Sciatic nerve (tissue), 2 donors: ENCODE data around the gene KIRREL1. TPM values are rescaled to one million over a fixed set of nuclear protein-coding genes. Genes with fewer than 3 reads are reported as not detected.
A peak's percentile ranks its signal among the peaks of the same experiment; 100 is the strongest.
"Not testable (repeated sequence)": the region's sequence is repeated elsewhere in the genome, so short reads cannot be mapped to it uniquely, and the experiment has no call there.

Experiments
- ATAC-seq: fragments of 200-7000 bp; cut with Tn5 transposase; one replicate; pipeline ENCODE4 v1.9.1; 2020; ENCODE audit warnings: mild to moderate bottlenecking, moderate library complexity
- DNase-seq: peaks from one replicate; pipeline ENCODE4 v3.0.0-alpha.2; 2020; ENCODE audit warnings: low spot score
- intact Hi-C: fragments of 100-400 bp; cut with DNase I; formaldehyde crosslinking; loops from one replicate; pipeline ENCODE4 v1.14.2; 2022
- total RNA-seq: library from RNA; stranded (reverse); fragmentation: NEBNext Ultra II Directional; extraction: Animal tissue kit (Norgen Biotek cat#: 25700); gene quantifications from one replicate; pipeline ENCODE4 v1.2.1, GENCODE V29; 2021
- donor health status: DM: no; HTN: no; CAD: no.
- donor health status: DM: no; HTN: no; CAD: no.

KIRREL1 gene
- total RNA-seq, 1 donor from 2014 or later, result 67.8 TPM

DNA sequence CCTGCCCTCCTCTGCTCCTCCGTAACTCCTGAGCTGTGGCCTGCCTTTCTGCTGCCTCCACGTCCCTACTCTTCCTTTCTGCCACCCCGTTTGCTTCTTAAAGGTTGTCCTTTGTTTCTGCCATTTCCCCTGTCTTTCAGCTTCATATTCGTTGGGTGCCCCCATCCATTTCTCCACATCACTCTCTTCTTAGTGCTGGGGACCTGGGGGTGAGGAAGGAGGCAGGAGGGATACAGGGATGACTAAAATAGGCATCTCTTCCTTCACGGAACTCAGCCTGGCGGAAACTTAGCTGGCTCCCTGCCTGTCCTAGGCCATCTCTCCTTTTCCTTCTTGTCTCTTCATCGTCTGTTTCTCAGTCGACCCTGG is 120.3 kb downstream of the KIRREL1 start:
- DNase-seq (no peak), ATAC-seq (no peak)
- intact Hi-C loops, result loop anchor here (2.0 kb wide), 1 partner anchor 33 kb away; no protein-coding TSS in a partner anchor

DNA sequence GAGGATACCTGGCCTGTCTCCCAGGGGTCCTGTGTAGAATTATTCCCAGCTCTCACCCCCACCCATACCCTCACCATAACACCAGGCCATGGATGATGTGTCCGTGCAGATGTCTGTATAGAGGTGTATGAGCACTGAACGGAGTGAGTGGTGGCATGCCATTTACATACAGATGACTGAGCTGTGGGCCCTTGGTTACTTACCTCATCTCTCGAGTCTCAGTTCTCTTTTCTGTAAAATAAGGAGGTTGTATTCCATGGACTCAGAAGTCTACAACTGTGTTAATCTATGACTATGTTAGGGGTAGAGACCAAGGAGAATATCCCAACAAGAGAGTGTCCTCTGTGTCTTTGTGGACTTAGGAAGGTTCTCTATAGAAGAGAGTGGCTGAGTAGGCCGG is 121.7 kb downstream of the KIRREL1 start:
- no peak for DNase-seq
- ATAC-seq, result no peak
- intact Hi-C loops, result no loop called here

DNA sequence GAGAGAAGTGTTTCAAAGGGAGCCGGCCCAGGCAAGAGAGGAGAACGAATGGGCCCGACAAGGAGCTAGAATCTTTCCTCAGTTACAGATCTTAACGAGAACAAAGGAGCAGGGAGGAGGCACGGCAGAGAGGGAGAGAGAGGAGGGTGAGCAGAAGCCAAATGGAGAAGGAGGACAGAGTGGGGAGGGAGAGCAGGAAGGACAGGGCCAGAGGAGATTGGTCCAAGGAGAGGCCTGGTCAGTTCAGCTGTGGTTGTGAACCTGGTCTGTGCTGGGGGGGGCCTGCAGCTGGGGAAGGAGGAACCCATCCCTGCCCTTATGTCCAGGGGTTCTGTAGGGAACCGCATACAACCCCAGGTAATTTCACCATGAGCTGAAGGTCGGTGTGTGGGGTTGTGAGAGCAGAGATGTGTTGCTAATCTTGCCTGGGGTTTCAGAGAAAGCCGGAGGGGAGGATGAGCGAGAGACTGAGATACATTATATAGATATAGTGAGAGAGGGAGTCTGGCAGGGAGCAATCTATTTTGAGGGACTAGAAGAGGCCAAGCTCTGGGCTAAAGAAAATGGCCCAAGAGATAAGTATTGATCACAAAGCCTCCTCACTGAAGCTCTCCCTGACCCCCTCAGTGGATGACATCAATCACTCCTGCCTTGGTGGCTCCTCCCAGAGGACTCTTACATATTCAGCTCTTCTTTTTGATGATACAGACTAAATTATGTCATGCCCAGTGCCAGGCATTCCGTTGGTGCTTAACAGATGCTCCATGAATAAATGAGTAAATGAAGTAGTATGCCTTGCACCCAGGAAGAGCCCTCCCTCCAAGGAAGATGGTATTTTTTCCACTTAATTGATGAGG is 123.1 kb downstream of the KIRREL1 start:
- ATAC-seq, result no peak

DNA sequence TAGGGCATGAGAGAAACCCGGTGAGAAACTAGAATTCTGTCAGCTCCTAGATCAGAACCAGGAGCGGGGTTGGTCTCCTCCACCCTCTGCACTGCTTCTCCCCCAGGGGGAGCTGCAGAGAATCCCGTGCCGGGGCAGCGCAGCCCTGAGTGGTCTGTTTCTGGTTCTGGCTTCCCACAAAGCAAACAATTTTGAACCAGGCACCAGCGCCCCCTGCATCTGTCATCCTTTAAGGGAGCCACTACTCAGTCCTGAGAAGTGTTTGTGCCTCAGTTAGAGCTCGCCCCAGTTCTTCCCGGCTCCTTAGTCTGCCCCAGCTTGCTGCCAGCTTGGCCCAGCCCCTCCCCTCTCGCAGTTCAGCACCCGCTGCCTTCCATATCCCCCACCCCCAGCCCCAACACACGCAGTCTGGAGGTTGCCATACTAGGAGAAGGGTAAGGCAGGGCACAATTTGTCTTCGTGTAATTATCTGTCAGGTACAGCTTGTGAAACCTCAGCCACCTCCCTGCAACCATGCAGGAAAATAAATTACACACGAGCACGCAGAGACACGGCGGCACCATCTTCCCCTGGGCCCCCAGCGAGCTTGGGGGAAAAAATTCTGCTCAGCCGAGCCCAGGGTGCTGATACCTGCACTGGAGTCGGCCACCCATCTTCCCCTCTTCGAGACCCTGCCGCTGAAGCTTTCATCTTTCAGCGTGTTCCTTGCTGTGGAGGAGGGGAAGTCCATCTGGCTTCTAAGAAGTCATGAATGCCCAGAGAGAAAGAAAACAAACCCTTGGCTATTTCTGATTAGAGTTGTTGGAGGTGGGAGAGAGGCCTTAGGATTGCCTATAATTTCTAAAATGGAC is 124.6 kb downstream of the KIRREL1 start:
- peak; percentile 80 for ATAC-seq
- peak; percentile 73 for DNase-seq

More for the DNA sequence above, 123.1 kb downstream of the KIRREL1 start:
- intact Hi-C loops, result no loop called here
- DNase-seq, result no peak

DNA sequence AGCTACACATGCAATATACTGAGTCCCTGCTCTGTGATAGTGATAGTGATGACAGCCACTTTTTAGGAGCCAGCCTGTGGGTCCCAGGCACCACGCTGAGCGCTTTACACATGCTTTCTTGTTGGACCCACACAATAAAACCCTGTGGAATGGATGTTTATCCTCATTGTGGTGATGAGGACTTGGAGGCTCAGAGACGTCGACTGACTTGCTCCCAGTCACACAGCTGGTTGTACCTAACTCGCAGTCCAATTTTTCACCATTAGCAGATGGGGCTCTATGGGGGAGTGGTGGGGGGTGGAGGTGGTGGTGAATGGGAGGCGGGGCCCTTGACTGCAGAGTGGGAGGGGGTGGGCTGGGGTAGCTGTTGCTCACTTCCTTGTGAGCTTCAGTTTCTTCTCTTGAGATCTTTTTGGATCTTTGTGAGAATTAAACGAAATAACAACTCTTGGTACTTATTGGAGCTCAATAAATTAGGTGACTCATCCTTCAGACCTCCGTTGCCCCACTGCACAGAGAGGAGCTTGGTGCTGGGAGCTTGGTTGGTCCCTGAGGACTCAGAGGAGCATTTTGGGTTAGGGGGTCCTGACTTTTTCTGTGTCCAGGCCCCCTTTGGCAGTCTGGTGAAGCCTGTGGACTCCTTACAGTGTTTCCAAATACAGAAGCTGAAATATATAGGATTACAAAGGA is 125.4 kb downstream of the KIRREL1 start:
- DNase-seq, result no peak
- no peak for ATAC-seq
- intact Hi-C loops, result no loop called here

More for the DNA sequence above, 124.6 kb downstream of the KIRREL1 start:
- intact Hi-C loops, result no loop called here

DNA sequence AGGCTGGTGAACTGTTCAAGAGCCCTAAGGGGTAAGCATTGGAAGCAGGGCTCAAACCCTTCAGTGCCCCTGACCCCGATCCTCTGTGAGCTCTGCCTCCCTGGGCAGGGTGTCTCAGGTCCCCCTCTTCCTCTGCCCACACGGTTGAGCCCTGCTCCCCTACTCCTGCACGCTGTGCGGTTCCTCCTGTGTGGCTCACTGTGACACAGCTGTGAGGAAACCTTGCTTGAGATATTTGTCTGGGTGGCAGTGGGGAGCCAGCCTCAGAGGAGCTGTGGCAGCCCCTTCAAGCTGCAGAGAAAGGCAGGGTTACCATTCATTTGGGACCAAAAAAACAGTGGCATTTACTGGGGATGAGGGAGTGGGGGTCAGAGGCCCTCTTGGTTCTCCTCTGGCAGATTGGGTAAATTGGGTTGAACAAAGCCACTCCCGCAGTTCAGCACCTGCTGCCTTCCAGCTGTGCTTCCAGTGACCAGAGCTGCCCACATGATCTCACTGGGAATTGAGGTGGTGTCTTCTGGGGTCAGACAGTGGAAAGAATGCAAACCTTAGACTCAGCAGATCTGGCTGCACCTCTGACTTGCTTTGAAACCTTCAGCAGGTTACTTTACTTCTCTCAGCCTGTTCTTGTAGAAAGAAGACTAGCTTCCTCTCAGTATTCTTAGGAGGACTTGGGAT is 126.7 kb downstream of the KIRREL1 start:
- no peak for ATAC-seq
- intact Hi-C loops, result loop anchor here (5.0 to 10.0 kb wide), 2 partner anchors 85 to 158 kb away; no protein-coding TSS in a partner anchor

DNA sequence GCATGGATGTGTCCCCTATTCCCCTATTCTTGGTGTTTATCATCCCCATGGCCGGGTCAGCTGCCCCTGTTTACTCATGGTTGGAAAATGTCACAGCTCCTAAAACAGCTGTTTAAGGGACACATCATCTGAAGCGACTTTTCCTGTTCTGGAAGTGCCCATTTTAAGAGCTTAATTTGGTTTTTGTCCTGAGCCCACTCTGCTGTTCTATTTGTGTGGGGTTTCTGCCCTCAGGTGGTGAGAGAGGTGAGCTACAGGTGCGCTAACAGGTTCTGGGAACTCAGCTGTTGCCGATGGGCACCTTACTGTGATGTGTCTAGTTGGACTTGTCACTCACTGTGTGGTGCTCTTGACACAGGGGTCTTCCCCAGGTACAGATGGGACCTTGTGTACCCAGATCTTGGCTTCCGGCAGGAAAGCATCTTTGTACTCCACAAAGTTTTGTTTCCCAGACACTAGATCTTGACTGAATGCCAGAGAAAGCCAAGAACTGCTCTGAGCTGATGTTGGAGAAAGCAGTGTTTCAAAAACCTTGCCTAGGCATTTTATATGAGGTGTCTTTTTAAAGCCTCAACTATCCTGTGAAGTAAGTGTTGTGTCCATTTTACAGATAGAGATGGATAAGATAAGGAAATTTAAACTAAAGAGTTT is 128.3 kb downstream of the KIRREL1 start:
- DNase-seq (no peak), ATAC-seq (no peak)
- intact Hi-C loops, result loop anchor here (5.0 to 10.0 kb wide), 2 partner anchors 87 to 159 kb away; no protein-coding TSS in a partner anchor

More for the DNA sequence above, 126.7 kb downstream of the KIRREL1 start:
- DNase-seq, result no peak

DNA sequence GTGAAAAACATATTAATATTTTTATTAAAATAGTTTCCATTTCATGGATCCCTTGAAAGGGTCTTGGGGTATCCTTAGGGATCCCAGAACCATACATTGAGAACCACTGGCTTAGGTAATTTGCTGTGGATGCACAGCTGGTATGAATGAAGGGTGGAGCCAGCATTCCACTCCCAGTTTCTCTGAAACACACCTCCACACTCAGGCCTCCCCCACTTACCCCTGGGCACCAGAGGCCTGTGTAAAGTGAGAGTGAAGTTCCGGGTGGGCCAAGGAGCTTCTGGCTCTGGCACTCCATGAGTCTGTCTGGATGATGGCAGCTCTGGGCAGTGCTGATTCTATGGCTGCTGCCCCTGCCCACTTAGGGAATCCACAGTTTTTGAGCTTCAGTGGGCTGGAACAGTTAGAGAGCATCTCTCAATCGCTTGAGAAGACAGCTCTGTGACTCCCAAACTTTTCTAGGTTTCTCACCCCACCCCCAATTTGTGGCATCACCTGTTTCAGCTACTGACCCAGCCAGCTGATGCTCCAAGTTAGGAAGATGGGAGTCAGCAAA is 129.5 kb downstream of the KIRREL1 start:
- no peak for DNase-seq
- ATAC-seq, result no peak
- intact Hi-C loops, result loop anchor here (5.0 to 10.0 kb wide), 2 partner anchors 88 to 161 kb away; no protein-coding TSS in a partner anchor

DNA sequence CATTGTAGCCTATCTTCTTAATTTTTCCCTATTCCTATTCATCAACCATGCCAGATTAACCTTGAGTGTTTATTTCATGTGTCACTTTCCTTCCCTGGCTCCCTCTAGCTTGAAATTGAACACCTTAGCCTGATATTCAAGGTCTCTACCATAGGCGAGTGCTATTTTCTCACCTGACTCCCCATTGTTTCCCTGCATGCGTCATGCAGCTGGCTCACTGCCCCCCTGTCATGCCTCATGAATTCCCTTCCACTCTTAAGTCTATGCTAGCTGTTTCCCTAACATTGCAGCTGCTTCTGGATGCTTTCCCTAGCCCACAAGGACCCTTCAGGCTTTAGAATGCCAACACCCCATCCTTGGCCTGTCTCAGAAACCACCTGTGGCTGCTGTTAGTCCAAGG is 130.6 kb downstream of the KIRREL1 start:
- no peak for ATAC-seq
- DNase-seq, result no peak
- intact Hi-C loops, result loop anchor here (5.0 to 10.0 kb wide), 2 partner anchors 89 to 162 kb away; no protein-coding TSS in a partner anchor

DNA sequence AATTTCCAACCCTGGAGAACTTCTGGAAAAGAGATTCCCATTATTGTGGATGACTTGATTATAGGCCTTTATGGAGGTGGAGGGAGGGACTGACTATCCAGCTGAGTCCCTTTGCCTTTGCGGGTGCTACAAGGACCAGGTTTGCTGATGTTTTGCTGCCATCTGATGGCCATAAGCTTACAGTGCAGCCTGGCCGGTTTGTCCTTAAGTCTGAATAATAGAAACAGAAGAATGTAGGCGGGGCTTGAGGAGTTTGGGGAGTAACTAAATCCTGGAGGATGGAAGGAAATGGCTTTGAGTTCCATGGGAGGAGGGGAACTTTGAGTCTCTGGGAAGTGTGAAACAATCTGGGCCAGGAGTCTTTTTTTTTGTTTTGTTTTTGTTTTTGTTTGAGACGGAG is 131.6 kb downstream of the KIRREL1 start:
- intact Hi-C loops, result loop anchor here (5.0 to 10.0 kb wide), 2 partner anchors 90 to 163 kb away; no protein-coding TSS in a partner anchor
- peak; percentile 91 for DNase-seq
- ATAC-seq, result peak; percentile 97

DNA sequence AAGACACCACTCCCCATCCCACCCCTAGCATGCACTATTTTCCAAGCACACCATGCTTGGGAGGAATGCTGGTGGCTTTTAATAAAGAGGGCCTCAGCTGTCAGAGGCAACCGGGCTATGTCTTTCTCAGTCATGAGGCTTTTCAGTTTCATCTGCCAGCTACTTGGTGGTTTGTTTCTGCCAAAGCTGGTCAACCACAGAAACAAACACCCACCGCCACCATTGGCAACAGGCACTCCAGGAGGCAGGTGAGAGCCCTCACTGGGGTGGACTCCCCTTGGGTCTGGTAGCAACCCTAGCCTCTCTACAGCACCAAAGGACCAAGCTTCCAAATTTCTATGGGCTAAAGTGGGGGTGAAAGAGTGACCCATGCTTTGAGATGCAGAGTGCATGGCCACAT is 133.0 kb downstream of the KIRREL1 start:
- intact Hi-C loops, result loop anchor here (10.0 kb wide), 1 partner anchor 92 kb away; no protein-coding TSS in a partner anchor
- no peak for DNase-seq
- no peak for ATAC-seq

DNA sequence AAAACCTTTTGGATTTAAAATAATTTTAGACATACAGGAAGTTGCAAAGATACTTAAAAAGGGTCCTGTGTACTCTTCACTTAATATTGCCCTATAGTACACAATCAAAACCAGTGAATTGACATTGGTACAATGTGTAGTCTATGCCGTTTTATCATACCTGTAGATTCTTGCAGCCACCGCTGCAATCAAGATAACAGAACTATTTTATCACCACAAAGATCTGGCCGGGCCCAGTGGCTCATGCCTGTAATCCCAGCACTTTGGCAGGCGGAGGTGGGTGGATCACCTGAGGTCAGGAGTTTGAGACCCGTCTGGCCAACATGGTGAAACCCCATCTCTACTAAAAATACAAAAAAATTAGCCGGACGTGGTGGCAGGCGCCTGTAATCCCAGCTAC is 135.1 kb downstream of the KIRREL1 start:
- not testable (repeated sequence) for ATAC-seq, DNase-seq
- intact Hi-C loops, result loop anchor here (10.0 kb wide), 1 partner anchor 94 kb away; no protein-coding TSS in a partner anchor

DNA sequence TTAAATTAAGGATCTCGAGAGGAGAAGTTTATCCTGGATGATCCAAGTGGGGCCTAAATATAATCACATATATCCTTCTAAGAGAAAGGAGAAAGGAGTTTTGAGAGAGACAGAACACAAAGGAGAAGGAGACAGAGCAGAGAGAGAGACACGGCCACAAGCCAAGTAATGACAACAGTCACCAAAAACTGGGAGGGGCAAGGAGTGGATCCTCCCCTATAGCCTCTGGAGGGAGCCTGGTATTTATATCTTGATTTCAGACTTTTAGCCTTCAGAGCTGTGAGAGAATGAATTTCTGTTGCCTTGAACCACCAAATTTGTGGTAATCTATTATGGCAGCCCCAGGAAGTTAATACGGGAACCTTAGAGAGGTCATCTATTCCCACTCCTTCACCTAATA is 137.8 kb downstream of the KIRREL1 start:
- intact Hi-C loops, result no loop called here
- DNase-seq (no peak), ATAC-seq (no peak)

DNA sequence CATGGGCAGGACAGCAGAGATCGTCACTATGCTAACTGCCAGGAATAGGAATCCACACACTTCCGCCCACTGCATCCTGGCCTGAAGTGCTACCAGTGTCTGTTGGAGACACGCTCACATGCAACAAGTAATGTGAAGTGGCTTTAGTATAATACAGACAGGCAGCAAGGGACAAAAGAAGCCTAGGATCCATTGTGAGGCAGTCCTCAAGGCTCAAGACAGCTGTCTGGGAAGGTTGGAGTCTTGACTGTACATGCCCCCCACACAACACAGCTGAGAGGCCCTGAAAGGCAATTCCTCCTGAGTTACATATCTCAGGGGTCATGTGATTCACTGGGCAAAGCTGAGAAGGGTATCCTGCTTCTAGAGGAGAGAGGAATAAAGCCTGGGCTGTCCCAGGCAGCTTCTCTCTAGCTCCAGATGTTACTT is 147.3 kb downstream of the KIRREL1 start:
- DNase-seq (no peak), ATAC-seq (no peak)
- intact Hi-C loops, result no loop called here

DNA sequence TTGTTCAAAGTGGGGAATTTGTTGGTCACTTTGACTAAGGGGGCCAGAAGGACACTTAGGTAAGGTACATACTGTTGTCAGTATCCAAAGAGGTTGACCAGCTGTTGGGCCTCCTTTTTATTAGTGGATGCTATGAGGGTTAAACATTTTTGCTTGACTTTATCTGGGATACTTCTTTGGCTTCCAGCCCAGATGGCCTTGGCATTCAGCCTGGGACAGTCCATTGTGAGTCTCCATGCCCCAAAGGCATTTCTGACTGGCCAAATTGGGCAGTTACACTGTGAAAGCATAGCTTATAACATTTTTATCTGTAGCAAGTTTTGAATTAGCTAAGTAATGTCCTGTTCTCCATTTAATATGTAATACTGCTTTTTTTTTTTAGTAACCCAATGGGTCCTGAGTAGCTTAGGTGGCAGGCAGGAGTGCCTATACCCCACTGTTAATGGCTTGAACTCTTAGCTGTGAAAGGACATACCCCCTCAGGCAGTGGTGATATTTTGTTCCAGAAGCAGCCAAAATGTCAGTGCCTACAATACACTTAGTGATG is 151.8 kb downstream of the KIRREL1 start:
- ATAC-seq, result no peak
- intact Hi-C loops, result no loop called here

DNA sequence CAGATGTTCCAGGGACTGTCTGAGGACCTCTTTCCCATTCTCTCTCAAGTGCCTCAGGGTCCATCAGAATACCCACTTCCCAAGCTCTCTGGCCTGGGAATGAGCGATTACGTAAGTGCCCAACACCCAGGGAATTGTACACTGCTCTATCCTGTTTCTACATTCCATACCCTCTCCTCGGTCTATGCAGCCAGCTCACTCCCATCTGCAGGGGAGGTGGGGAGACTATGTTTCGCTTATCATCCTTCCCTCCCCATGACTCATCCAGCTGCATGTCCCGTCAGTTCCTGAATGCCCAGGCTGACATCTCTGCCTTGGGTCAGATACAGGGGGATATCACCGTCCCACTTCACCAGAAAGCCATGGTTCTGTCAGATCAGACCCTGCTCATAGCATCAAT is 152.7 kb downstream of the KIRREL1 start:
- intact Hi-C loops, result no loop called here
- DNase-seq (no peak), ATAC-seq (no peak)

More for the DNA sequence above, 151.8 kb downstream of the KIRREL1 start:
- peak; percentile 76 for DNase-seq

DNA sequence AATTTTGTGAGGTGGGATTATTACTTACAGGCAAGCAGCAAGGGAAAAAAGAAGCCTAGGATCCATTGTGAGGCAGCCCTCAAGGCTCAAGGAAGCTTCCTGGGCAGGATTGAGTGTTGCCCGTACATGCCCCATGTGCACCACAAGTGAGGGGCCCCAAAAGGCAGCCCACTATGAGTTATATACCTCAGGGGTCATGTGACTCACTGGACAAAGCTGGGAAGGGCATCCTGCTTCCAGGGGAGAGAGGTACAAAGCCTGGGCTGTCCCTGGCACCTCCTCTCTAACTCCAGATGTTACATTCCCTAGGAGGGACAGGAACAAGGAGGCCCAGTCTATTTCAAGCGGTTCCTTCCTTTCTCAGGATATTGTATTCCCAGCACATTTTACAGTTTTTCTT is 153.3 kb downstream of the KIRREL1 start:
- intact Hi-C loops, result no loop called here
- DNase-seq (no peak), ATAC-seq (no peak)
